ENCODE data around the gene OGFOD3.
A peak's percentile ranks its signal among the peaks of the same experiment; 100 is the strongest.

OGFOD3 gene

DNA sequence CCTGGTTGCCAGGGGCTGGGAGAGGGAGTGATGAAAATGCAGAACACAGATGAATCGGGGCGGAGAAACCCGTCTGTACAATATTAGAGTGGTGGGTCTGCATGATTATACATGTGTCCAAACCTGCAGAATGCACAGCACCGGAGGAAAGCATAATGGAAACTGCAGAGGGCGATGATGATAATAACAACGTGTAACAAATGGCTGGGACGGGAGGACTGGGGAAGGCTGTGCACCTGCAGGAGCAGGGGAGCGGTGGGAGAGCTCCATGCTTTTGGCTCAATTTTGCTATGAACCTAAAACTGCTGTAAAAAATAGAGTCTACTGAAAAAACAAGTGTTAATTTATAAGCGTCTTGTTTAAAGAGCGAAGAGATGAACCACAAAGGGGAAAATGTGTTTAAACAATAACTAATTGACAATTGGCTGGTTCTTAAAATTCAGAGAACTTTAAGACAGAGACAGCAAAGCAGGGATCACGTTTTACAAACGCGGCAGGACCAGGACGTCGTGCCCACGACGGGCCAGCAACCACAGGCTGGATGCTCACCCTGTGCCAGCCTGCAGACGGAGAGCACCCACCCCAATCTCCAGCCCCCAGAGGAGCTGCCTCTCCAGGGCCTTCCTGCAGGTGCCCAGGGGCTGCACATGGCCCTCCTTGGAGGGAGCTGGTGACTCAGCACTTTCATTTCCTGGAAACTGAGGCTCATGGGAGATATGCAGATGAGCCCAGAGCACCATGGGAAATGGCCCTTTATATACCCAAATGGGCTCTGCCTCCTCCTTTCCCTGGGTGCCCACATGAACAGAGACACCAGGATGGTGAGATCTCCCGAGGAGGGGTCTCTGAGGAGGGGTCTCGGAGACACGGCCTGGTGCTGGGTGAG lies 59.7 kb downstream of the OGFOD3 start, which contains the start of gene TEX19:
TEX19 (plus strand) TSS at position 783 of the 886 bp plus-strand sequence. CDS start 2,904 bp downstream, outside the sequence.
- no peak for TF ChIP-seq PAX5 (IDR thresholded peaks at IDR 0.05; ENCODE audit: insufficient read depth, low read length, severe bottlenecking)
- no peak for TF ChIP-seq SPI1 (IDR thresholded peaks at IDR 0.05; ENCODE audit: low read depth, low read length)
- TF ChIP-seq POU2F2 (IDR thresholded peaks at IDR 0.05; ENCODE audit: low read depth, low read length) = peak; percentile 97
- no peak for FAIRE-seq
- DNase-seq (ENCODE audit: insufficient read length, low spot score) = no peak

- DNase-seq (ENCODE audit: insufficient read length, low spot score) (no peak), FAIRE-seq (no peak)
- TF ChIP-seq POLR2AphosphoS5 (IDR thresholded peaks at IDR 0.05; ENCODE audit: low read depth, low read length) (no peak), POU2F2 (IDR thresholded peaks at IDR 0.05; ENCODE audit: low read depth, low read length) (no peak), PAX5 (IDR thresholded peaks at IDR 0.05; ENCODE audit: insufficient read depth, low read length, severe bottlenecking) (no peak), POLR2A (IDR thresholded peaks at IDR 0.05; ENCODE audit: low read depth, low read length) (no peak), TAF1 (IDR thresholded peaks at IDR 0.05; ENCODE audit: low read depth, low read length) (no peak), SPI1 (IDR thresholded peaks at IDR 0.05; ENCODE audit: low read depth, low read length) (no peak)
Measured at GRCh38 chr17:82357394-82357793, 61.0 kb downstream of the OGFOD3 start.

DNA sequence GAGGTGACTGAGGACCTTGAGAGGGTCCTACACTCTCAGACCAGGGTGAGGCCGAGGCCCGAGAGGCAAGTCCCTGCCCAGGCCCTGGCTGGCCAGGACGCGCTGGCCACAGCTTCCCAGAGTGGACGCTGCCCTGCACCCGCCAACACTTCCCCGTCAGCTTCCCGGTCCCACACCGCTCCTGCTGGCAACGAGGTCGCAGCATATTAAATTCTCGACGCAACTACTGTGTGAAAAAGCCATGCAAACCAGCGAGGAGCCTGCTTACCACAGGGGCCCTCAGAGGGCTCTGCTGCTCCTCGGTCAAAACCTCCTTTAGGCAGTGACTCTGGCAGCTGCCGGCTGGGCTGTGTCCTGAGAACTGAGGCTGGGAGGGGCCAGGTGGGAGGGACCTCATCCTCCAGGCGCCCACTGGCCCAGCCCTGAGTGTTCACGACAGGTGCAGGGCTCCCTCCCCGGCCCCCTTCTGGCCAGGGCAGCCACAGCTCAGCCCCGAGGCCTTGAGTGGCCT lies 61.5 kb downstream of the OGFOD3 start:
- FAIRE-seq (no peak), DNase-seq (ENCODE audit: insufficient read length, low spot score) (no peak)
- no peak for TF ChIP-seq POLR2AphosphoS5 (IDR thresholded peaks at IDR 0.05; ENCODE audit: low read depth, low read length)
- TF ChIP-seq PAX5 (IDR thresholded peaks at IDR 0.05; ENCODE audit: insufficient read depth, low read length, severe bottlenecking) = no peak
- no peak for TF ChIP-seq SPI1 (IDR thresholded peaks at IDR 0.05; ENCODE audit: low read depth, low read length)
- TF ChIP-seq POU2F2 (IDR thresholded peaks at IDR 0.05; ENCODE audit: low read depth, low read length) = no peak
- TF ChIP-seq TAF1 (IDR thresholded peaks at IDR 0.05; ENCODE audit: low read depth, low read length) = no peak
- TF ChIP-seq POLR2A (IDR thresholded peaks at IDR 0.05; ENCODE audit: low read depth, low read length) = no peak

DNA sequence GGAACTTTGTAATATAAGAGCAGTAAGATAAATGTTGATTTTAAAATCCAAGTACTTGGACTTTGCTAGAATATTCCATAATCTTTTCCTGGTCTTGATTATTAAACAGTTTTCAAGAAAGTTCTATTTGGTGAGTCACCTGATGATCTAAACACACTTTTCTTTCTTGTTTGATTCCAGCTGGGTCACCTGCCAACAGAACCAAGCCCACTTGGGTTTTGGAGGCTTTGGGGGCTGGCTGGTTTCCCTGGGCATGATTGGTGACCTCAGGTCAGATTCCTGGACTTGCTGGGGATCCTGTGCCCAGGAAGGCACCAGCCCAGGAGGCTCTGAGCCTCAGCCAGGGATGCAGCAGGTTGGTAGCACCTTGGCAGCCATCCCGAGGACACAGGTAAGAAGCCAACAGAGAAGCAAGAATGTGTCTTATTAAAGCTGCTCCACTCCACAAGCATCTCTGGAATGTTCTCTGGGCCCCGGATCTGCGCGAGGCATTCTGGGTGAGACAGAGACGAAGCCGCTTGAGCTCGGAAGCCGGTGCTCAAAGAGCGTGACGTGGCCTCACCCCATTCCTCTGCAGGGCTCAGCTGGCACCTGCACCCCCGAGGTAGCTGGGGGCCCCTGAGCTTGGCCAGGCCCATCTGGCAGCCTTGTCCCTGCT lies 62.5 kb downstream of the OGFOD3 start:
- FAIRE-seq (no peak), DNase-seq (ENCODE audit: insufficient read length, low spot score) (no peak)
- TF ChIP-seq POU2F2 (IDR thresholded peaks at IDR 0.05; ENCODE audit: low read depth, low read length) = no peak
- TF ChIP-seq POLR2A (IDR thresholded peaks at IDR 0.05; ENCODE audit: low read depth, low read length) = no peak
- TF ChIP-seq POLR2AphosphoS5 (IDR thresholded peaks at IDR 0.05; ENCODE audit: low read depth, low read length) = no peak
- no peak for TF ChIP-seq PAX5 (IDR thresholded peaks at IDR 0.05; ENCODE audit: insufficient read depth, low read length, severe bottlenecking)
- no peak for TF ChIP-seq SPI1 (IDR thresholded peaks at IDR 0.05; ENCODE audit: low read depth, low read length)

GRCh38 chr17:82354804-82355308 lies 63.5 kb downstream of the OGFOD3 start:
- TF ChIP-seq PAX5 (IDR thresholded peaks at IDR 0.05; ENCODE audit: insufficient read depth, low read length, severe bottlenecking) (no peak), POLR2AphosphoS5 (IDR thresholded peaks at IDR 0.05; ENCODE audit: low read depth, low read length) (no peak), TAF1 (IDR thresholded peaks at IDR 0.05; ENCODE audit: low read depth, low read length) (no peak), POLR2A (IDR thresholded peaks at IDR 0.05; ENCODE audit: low read depth, low read length) (no peak), POU2F2 (IDR thresholded peaks at IDR 0.05; ENCODE audit: low read depth, low read length) (no peak), SPI1 (IDR thresholded peaks at IDR 0.05; ENCODE audit: low read depth, low read length) (no peak)
- FAIRE-seq (no peak), DNase-seq (ENCODE audit: insufficient read length, low spot score) (no peak)

- DNase-seq (ENCODE audit: insufficient read length, low spot score) (no peak), FAIRE-seq (no peak)
- no peak for TF ChIP-seq TAF1 (IDR thresholded peaks at IDR 0.05; ENCODE audit: low read depth, low read length)
- no peak for TF ChIP-seq SPI1 (IDR thresholded peaks at IDR 0.05; ENCODE audit: low read depth, low read length)
- TF ChIP-seq PAX5 (IDR thresholded peaks at IDR 0.05; ENCODE audit: insufficient read depth, low read length, severe bottlenecking) = no peak
- TF ChIP-seq POLR2AphosphoS5 (IDR thresholded peaks at IDR 0.05; ENCODE audit: low read depth, low read length) = no peak
- no peak for TF ChIP-seq POLR2A (IDR thresholded peaks at IDR 0.05; ENCODE audit: low read depth, low read length)
- TF ChIP-seq POU2F2 (IDR thresholded peaks at IDR 0.05; ENCODE audit: low read depth, low read length) = no peak
Measured at GRCh38 chr17:82353484-82353883, 64.9 kb downstream of the OGFOD3 start.

DNA sequence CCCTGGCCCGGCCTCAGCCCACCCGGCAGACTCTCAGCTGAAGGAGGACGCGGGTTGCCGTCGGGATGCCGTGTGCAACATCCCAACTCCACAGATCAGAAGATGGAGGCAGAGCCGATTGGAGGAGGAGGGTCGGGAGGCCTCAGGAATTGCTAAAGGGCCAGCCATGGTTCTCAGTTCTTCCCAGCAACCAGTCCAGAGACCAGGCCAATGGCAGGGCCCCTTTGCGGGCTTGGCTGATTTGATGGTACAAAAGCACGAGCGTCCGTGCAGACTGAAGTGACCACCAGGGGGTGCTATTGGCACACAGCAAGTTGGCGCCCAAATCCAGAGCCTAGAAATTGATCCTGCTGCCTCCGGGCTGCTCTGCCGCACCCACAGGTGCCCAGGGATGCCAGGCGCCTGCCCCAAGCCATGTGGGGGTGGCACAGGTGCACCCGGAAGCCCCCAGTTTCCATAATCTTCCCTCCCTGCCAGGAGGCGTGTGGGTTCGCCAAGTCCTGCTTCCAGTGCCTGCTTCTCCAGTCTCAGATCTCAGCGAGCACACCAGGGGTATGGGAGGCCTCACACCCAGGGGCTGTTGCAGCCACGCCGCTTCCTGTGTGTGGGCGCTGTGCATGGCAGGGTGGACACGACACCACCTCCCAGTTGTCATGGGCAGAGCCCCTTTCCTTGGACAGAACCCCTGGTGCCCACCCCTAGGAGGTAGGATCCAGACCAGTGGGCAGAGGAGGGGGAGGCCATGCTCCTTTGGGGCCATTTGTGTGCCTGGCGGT lies 66.5 kb downstream of the OGFOD3 start:
- TF ChIP-seq TAF1 (IDR thresholded peaks at IDR 0.05; ENCODE audit: low read depth, low read length) = no peak
- peak; percentile 47; the same call in 1 of the 2 replicates for TF ChIP-seq POU2F2 (IDR thresholded peaks at IDR 0.05; ENCODE audit: low read depth, low read length)
- DNase-seq (ENCODE audit: insufficient read length, low spot score) (peak; percentile 88), FAIRE-seq (peak; percentile 82)

- peak; percentile 67 for FAIRE-seq
- TF ChIP-seq SPI1 (IDR thresholded peaks at IDR 0.05; ENCODE audit: low read depth, low read length) (no peak), PAX5 (IDR thresholded peaks at IDR 0.05; ENCODE audit: insufficient read depth, low read length, severe bottlenecking) (no peak), POLR2AphosphoS5 (IDR thresholded peaks at IDR 0.05; ENCODE audit: low read depth, low read length) (no peak), POU2F2 (IDR thresholded peaks at IDR 0.05; ENCODE audit: low read depth, low read length) (no peak), TAF1 (IDR thresholded peaks at IDR 0.05; ENCODE audit: low read depth, low read length) (no peak), POLR2A (IDR thresholded peaks at IDR 0.05; ENCODE audit: low read depth, low read length) (no peak)
- DNase-seq (ENCODE audit: insufficient read length, low spot score) = no peak
Measured at GRCh38 chr17:82351254-82351712, 67.1 kb downstream of the OGFOD3 start.

Data from GM12891 (cell line).